Measurements from ENCODE around the gene INPP5E.

DNA sequence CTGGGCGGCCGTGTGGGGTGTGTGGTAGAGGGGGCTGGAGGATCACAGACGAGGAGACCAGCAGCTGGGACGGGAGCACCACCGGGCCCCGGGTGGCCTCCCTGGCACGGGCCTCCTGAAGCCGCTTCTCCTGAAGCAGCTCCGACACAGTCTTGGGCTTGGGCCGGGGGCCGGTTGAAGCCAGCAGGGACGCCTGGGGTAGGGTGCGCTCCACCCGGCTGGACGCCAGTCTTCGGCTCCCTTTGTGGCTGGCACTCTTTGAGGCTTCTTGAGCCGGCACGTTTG is 60.7 kb downstream of the INPP5E start:
- TF ChIP-seq, protein P1, sequence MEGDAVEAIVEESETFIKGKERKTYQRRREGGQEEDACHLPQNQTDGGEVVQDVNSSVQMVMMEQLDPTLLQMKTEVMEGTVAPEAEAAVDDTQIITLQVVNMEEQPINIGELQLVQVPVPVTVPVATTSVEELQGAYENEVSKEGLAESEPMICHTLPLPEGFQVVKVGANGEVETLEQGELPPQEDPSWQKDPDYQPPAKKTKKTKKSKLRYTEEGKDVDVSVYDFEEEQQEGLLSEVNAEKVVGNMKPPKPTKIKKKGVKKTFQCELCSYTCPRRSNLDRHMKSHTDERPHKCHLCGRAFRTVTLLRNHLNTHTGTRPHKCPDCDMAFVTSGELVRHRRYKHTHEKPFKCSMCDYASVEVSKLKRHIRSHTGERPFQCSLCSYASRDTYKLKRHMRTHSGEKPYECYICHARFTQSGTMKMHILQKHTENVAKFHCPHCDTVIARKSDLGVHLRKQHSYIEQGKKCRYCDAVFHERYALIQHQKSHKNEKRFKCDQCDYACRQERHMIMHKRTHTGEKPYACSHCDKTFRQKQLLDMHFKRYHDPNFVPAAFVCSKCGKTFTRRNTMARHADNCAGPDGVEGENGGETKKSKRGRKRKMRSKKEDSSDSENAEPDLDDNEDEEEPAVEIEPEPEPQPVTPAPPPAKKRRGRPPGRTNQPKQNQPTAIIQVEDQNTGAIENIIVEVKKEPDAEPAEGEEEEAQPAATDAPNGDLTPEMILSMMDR (conservative IDR thresholded peaks at IDR 0.05 in 1 of 2, IDR thresholded peaks at IDR 0.05 in 1 of 2; ENCODE audit: low read depth in 1 of 2, low read length in 2 of 2), result no peak
- no peak for TF ChIP-seq EZH2 (IDR thresholded peaks at IDR 0.05; ENCODE audit: low read length, missing control alignments)
